BJ (cell line): Measurements from ENCODE around the gene HCLS1. TPM values are rescaled to one million over a fixed set of nuclear protein-coding genes. Genes with fewer than 3 reads are reported as not detected.
"Not testable (repeated sequence)": the region's sequence is repeated elsewhere in the genome, so short reads cannot be mapped to it uniquely, and the experiment has no call there.

Experiments used
- CTCF ChIA-PET: fragments of 350-600 bp; formaldehyde crosslinking; extraction: SDS; loops from one replicate; lab custom pipeline; 2021; ENCODE audit warnings: antibody characterized with exemption, inconsistent platforms; lab: Yijun Ruan, JAX
- POLR2A ChIA-PET: fragments of 300-600 bp; sonication (Branson Sonifier 250); formaldehyde crosslinking; extraction: SDS; loops from one replicate; lab custom pipeline; 2021; ENCODE audit warnings: antibody characterized with exemption; lab: Charles Lee
- DNase-seq: peaks from one replicate; pipeline ENCODE4 v3.0.0-alpha.2; 2011; ENCODE audit warnings: low read depth
- H3K27me3 ChIP-seq: 2 replicates; pipeline ENCODE4 v1.6.0; 2011; ENCODE audit warnings: low read length; ENCODE audit not compliant: control insufficient read depth, insufficient read depth
- H3K36me3 ChIP-seq: 2 replicates; pipeline ENCODE4 v1.5.1; 2011; ENCODE audit warnings: low read length; ENCODE audit not compliant: control insufficient read depth, insufficient read depth
- H3K4me3 ChIP-seq: 2 replicates; pipeline ENCODE4 v1.5.1; 2011; ENCODE audit warnings: low read depth, mild to moderate bottlenecking, control low read depth, low read length
- CTCF ChIP-seq: IDR thresholded peaks from 2 replicates; pipeline ENCODE4 v1.5.1; 2011; ENCODE audit warnings: low read depth, mild to moderate bottlenecking, control low read depth, inconsistent platforms, low read length, moderate library complexity; ENCODE audit not compliant: insufficient read depth
- polyA plus RNA-seq: library from polyadenylated mRNA; depleted of rRNA; stranded (reverse); fragments of >200 nt; gene quantifications from 2 replicates; pipeline ENCODE4 v1.2.3, GENCODE V29; 2011

HCLS1 gene
- polyA plus RNA-seq, 1 experiment = 3.5 TPM

- Histone ChIP-seq H3K4me3 (no peak overlapping the region), H3K36me3 (no peaks in the 10 kb centered on the region), H3K27me3 (no peaks in the 10 kb centered on the region; the same call in 1 of the 2 replicates)
- ChIA-PET CTCF (no interaction called here), POLR2A (no interaction called here)
- no peak for TF ChIP-seq CTCF
- no peak for DNase-seq
Observed at GRCh38 chr3:121595765-121596406, 64.8 kb downstream of the HCLS1 start.

DNA sequence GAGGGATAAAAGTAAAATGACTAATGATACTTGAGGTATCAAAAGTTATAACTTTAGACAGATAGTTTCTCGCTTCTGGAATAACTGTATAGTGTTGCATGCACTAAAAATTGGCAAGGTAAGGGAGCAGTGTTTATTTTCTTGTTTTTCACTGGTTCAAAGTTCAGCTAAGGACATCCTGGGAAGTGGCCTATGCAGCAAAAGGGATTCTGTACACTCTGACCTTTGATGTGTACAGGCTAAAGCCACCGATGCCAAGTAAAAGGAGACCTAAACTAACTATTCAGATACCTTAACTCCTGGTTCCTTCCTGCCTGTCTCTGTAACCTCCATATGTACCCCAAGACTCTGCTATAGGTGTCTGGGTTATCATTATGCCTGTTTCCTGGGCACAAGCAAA, 65.9 kb downstream of the HCLS1 start:
- Histone ChIP-seq H3K27me3 (no peaks in the 10 kb centered on the region; the same call in 1 of the 2 replicates), H3K36me3 (no peaks in the 10 kb centered on the region), H3K4me3 (no peak overlapping the region)
- ChIA-PET CTCF (no interaction called here), POLR2A (no interaction called here)
- DNase-seq = no peak
- no peak for TF ChIP-seq CTCF

GRCh38 chr3:121593806-121594205, 66.9 kb downstream of the HCLS1 start:
- H3K4me3 ChIP-seq, H3K27me3 ChIP-seq, CTCF ChIA-PET, H3K36me3 ChIP-seq, DNase-seq: not testable (repeated sequence)
- POLR2A ChIA-PET = interaction anchor here (0.8 kb wide), 1 partner anchor 103 kb away, joined by 3 read pairs; no protein-coding TSS in a partner anchor

- no peak for DNase-seq
- Histone ChIP-seq H3K36me3 (no peaks in the 10 kb centered on the region), H3K27me3 (no peaks in the 10 kb centered on the region; the same call in 1 of the 2 replicates), H3K4me3 (no peak within 1 kb of the TSS)
- TF ChIP-seq CTCF = no peak
- CTCF ChIA-PET = no interaction called here
- POLR2A ChIA-PET = interaction anchor here (0.8 kb wide), 1 partner anchor 104 kb away, joined by 3 read pairs; no protein-coding TSS in a partner anchor
Observed at GRCh38 chr3:121592856-121593702, 67.6 kb downstream of the HCLS1 start, which contains the start of gene FBXO40. Gene FBXO40, plus strand, starts transcription at chr3:121593379. Its CDS starts 27,197 bp downstream, at chr3:121620576.

DNA sequence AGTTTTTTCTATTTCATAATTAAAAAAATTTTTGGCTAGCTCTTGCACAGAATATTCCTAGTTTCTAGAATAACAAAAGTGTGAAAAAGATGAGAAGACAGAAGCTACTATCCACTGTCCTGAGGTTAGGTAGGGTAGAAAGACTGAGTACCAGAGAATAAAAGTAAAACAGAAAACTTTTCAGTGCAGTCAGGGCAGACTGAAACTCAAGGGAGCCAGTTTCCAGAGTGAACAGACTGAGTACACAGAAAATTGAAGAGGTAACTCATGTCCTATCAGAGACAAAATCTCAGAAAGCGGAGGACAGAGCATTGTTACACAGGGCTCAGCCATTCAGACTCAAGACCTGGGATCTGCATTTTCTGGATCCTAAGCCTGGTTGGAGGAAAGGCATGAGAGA, 76.3 kb downstream of the HCLS1 start:
- H3K36me3 ChIP-seq = no peaks in the 10 kb centered on the region
- ChIA-PET CTCF (no interaction called here), POLR2A (no interaction called here)
- DNase-seq = no peak
- no peak overlapping the region for H3K4me3 ChIP-seq
- no peak for TF ChIP-seq CTCF
- no peaks in the 10 kb centered on the region for H3K27me3 ChIP-seq
